K562 (cell line): ENCODE measurements around the gene EEF2K. TPM values are rescaled to one million over a fixed set of nuclear protein-coding genes. Genes with fewer than 3 reads are reported as not detected.
A peak's percentile ranks its signal among the peaks of the same experiment; 100 is the strongest.

Experiments
- ATF3 ChIP-seq, 2 experiments: fragments of 450-650 bp in 1 of 2; sonication (generic) in 1 of 2; formaldehyde crosslinking in 1 of 2; IDR thresholded peaks in 1 of 2; conservative IDR thresholded peaks in 1 of 2; 2 replicates each; pipeline versions ENCODE4 v1.6.1 to v1.8.1; 2016 to 2023; ENCODE audit warnings: mild to moderate bottlenecking in 2 of 2, moderate library complexity in 2 of 2, inconsistent platforms in 1 of 2, missing genetic modification reagents in 1 of 2
- FOXA3 ChIP-seq, 2 experiments: fragments of 450-650 bp in 1 of 2; sonication (generic) in 1 of 2; formaldehyde crosslinking; IDR thresholded peaks in 1 of 2; conservative IDR thresholded peaks in 1 of 2; 2 replicates each; pipeline versions ENCODE4 v1.4.0 to v1.8.0; 2020 to 2022; ENCODE audit warnings: mild to moderate bottlenecking in 2 of 2, missing genetic modification reagents in 1 of 2
- FOXK2 ChIP-seq, 2 experiments: fragments of 450-650 bp; IDR thresholded peaks in 1 of 2; conservative IDR thresholded peaks in 1 of 2; 2 replicates each; pipeline ENCODE4 v1.6.1; 2016; ENCODE audit warnings: low read depth in 2 of 2, mild to moderate bottlenecking in 1 of 2
- FOXM1 ChIP-seq, 2 experiments: fragments of 450-650 bp in 1 of 2; sonication (generic) in 1 of 2; formaldehyde crosslinking in 1 of 2; IDR thresholded peaks; 2 replicates each; pipeline versions ENCODE4 v1.6.1 to v1.9.0; 2017 to 2022; ENCODE audit warnings: low read depth in 2 of 2, mild to moderate bottlenecking in 2 of 2, missing genetic modification reagents in 1 of 2, moderate library complexity in 1 of 2
- HMG20A ChIP-seq: fragments of 450-650 bp; formaldehyde crosslinking; conservative IDR thresholded peaks from 2 replicates; pipeline ENCODE4 v1.4.0; 2020; ENCODE audit warnings: mild to moderate bottlenecking, mixed read lengths
- LARP7 ChIP-seq: fragments of 450-650 bp; IDR thresholded peaks from 2 replicates; pipeline ENCODE4 v1.6.1; 2016
- MCM5 ChIP-seq: fragments of 450-650 bp; IDR thresholded peaks from 2 replicates; pipeline ENCODE4 v1.6.1; 2016; ENCODE audit warnings: low read depth
- MTA2 ChIP-seq: fragments of 450-650 bp; IDR thresholded peaks from 2 replicates; pipeline ENCODE4 v1.6.1; 2016; ENCODE audit warnings: low read depth
- NFIC ChIP-seq: fragments of 450-650 bp; IDR thresholded peaks from 2 replicates; pipeline ENCODE4 v1.6.1; 2017; ENCODE audit warnings: mild to moderate bottlenecking, inconsistent platforms
- RFX5 ChIP-seq: IDR thresholded peaks from 2 replicates; pipeline ENCODE4 v1.6.1; 2011; ENCODE audit warnings: low read depth, mild to moderate bottlenecking, improper control_type of control experiment, low read length
- TAF9B ChIP-seq: fragments of 450-650 bp; IDR thresholded peaks from 2 replicates; pipeline ENCODE4 v1.6.1; 2018; ENCODE audit warnings: mild to moderate bottlenecking; ENCODE audit not compliant: partially characterized antibody
- ZBTB7A ChIP-seq: IDR thresholded peaks from 2 replicates; pipeline ENCODE4 v1.6.1; 2011; ENCODE audit warnings: low read depth, mild to moderate bottlenecking, low read length, moderate library complexity, borderline replicate concordance; ENCODE audit not compliant: control insufficient read depth
- ZNF212 ChIP-seq: fragments of 450-650 bp; formaldehyde crosslinking; IDR thresholded peaks from 2 replicates; pipeline ENCODE4 v1.4.0; 2020; ENCODE audit warnings: mild to moderate bottlenecking
- ZNF239 ChIP-seq: fragments of 250-450 bp; sonication (Bioruptor Pico); IDR thresholded peaks from 2 replicates; pipeline ENCODE4 v1.4.0; 2020; ENCODE audit warnings: mild to moderate bottlenecking
- ZNF384 ChIP-seq: IDR thresholded peaks from 2 replicates; pipeline ENCODE4 v1.6.1; 2012; ENCODE audit warnings: low read depth, low read length, improper control_type of control experiment
- ZNF444 ChIP-seq: fragments of 250-450 bp; sonication (Bioruptor Pico); IDR thresholded peaks from 2 replicates; pipeline ENCODE4 v1.4.0; 2020; ENCODE audit warnings: mild to moderate bottlenecking, moderate library complexity
- ZNF507 ChIP-seq: conservative IDR thresholded peaks from 2 replicates; pipeline ENCODE4 v1.6.1; 2017; ENCODE audit warnings: missing genetic modification characterization, missing compliant biosample characterization
- ZNF586 ChIP-seq: fragments of 450-650 bp; formaldehyde crosslinking; conservative IDR thresholded peaks from 2 replicates; pipeline ENCODE4 v1.4.0; 2020; ENCODE audit warnings: mild to moderate bottlenecking, moderate library complexity
- ZNF609 ChIP-seq: sonication (generic); formaldehyde crosslinking; IDR thresholded peaks from 2 replicates; pipeline ENCODE4 v1.8.1; 2023; ENCODE audit warnings: missing genetic modification reagents, mild to moderate bottlenecking, borderline replicate concordance
- polyA plus RNA-seq, 8 experiments: library from polyadenylated mRNA; depleted of rRNA in 4 of 8; stranded (reverse) in 5 of 8; unstranded in 3 of 8; fragments of >200 nt; fragmentation: Nextera tagmentation in 2 of 8; fragmentation: Illumina TruSeq in 1 of 8; extraction: Ambion mirVana in 2 of 8; extraction: Trizol in 1 of 8; gene quantifications; 2 replicates each; pipeline versions ENCODE4 v1.2.1 to v1.2.3, GENCODE V29; 2011 to 2014; ENCODE audit warnings: inconsistent platforms in 1 of 8, missing spikeins in 1 of 8
- total RNA-seq, 7 experiments: library from RNA; depleted of rRNA in 6 of 7; stranded (reverse); fragments of >200 nt in 6 of 7; fragmentation: Illumina TruSeq in 2 of 7; extraction: Trizol in 2 of 7; gene quantifications; 2 replicates each; pipeline versions ENCODE4 v1.2.1 to v1.2.3, GENCODE V29; 2011 to 2021; ENCODE audit warnings: low replicate concordance in 1 of 7
- TF ChIP-seq, protein P1 (sequence below): fragments of 250-450 bp; sonication (Bioruptor Pico); IDR thresholded peaks from 2 replicates; pipeline ENCODE4 v1.5.0; 2021

EEF2K gene
- total and polyA plus RNA-seq, 9 of the 15 experiments (the other 6 are each of a cell fraction or from before 2014, with no cell fraction given), result 3.0 to 35.2 (median 12.2) TPM

GRCh38 chr16:22190776-22191531 is 15.1 kb upstream of the EEF2K start (continued):
- TF ChIP-seq ZBTB7A, result 0 out of 2 replicates have a peak, but pooled peaks have one; percentile 2
- TF ChIP-seq NFIC, result 0 out of 2 replicates have a peak, but pooled peaks have one; percentile 22
- TF ChIP-seq TAF9B, result no peak
- no peak for TF ChIP-seq MCM5
- TF ChIP-seq MTA2, result 0 out of 2 replicates have a peak, but pooled peaks have one; percentile 14
- no peak for TF ChIP-seq RFX5
- TF ChIP-seq FOXK2 (conservative IDR thresholded peaks at IDR 0.05 in 1 of 2, IDR thresholded peaks at IDR 0.05 in 1 of 2; ENCODE audit: low read depth in 2 of 2), result peak in 1 of 2 experiments; percentile 23; a peak in 1 of 4 replicates
- no peak for TF ChIP-seq ZNF444 (CRISPR knock-in tag)
- no peak for TF ChIP-seq ZNF239 (CRISPR knock-in tag)
- no peak for TF ChIP-seq ZNF507 (tag)
- TF ChIP-seq ZNF586 (CRISPR knock-in tag), result no peak
- no peak for TF ChIP-seq LARP7
- no peak for TF ChIP-seq FOXA3 (CRISPR knock-in tag; conservative IDR thresholded peaks at IDR 0.05 in 1 of 2, IDR thresholded peaks at IDR 0.05 in 1 of 2)
- no peak for TF ChIP-seq FOXM1 (IDR thresholded peaks at IDR 0.05; ENCODE audit: low read depth)
- TF ChIP-seq FOXM1 (CRISPR knock-in tag; IDR thresholded peaks at IDR 0.05; ENCODE audit: low read depth), result no peak
- TF ChIP-seq ZNF609 (CRISPR knock-in tag), result 0 out of 2 replicates have a peak, but pooled peaks have one; percentile 65
- no peak for TF ChIP-seq HMG20A (CRISPR knock-in tag)
- TF ChIP-seq, protein P1, sequence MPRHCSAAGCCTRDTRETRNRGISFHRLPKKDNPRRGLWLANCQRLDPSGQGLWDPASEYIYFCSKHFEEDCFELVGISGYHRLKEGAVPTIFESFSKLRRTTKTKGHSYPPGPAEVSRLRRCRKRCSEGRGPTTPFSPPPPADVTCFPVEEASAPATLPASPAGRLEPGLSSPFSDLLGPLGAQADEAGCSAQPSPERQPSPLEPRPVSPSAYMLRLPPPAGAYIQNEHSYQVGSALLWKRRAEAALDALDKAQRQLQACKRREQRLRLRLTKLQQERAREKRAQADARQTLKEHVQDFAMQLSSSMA (CRISPR knock-in tag), result no peak
- TF ChIP-seq ZNF384, result no peak
- no peak; the same call in 1 of the 2 replicates for TF ChIP-seq ATF3 (IDR thresholded peaks at IDR 0.05)
- TF ChIP-seq ATF3 (CRISPR knock-in tag; conservative IDR thresholded peaks at IDR 0.05), result no peak
- no peak for TF ChIP-seq ZNF212
